CD8-positive, alpha-beta memory T cell (primary cell): ENCODE data around the gene EFNA5. TPM values are rescaled to one million over a fixed set of nuclear protein-coding genes. Genes with fewer than 3 reads are reported as not detected.
"Not testable (repeated sequence)": the region's sequence is repeated elsewhere in the genome, so short reads cannot be mapped to it uniquely, and the experiment has no call there.

Source experiments
- CTCF ChIA-PET: fragments of 350-600 bp; sonication (Branson Sonifier 250); formaldehyde crosslinking; loops from one replicate; lab custom pipeline; 2021; ENCODE audit warnings: antibody characterized with exemption; lab: Charles Lee
- POLR2A ChIA-PET: fragments of 350-600 bp; sonication (Branson Sonifier 250); formaldehyde crosslinking; loops from one replicate; lab custom pipeline; 2021; ENCODE audit warnings: antibody characterized with exemption; lab: Charles Lee
- DNase-seq, 5 donors: peaks; one replicate each; pipeline versions ENCODE4 v3.0.0 to v3.0.0-alpha.2; 2020 to 2022; ENCODE audit warnings: mixed read lengths in 1 of 5
- H3K27ac ChIP-seq: one replicate; pipeline ENCODE4 v1.7.0; 2013; ENCODE audit warnings: low read depth, mild to moderate bottlenecking, low read length, moderate library complexity
- H3K27me3 ChIP-seq: 2 replicates; pipeline ENCODE4 v1.7.0; 2013; ENCODE audit warnings: low read length, mild to moderate bottlenecking; ENCODE audit not compliant: insufficient read depth, poor library complexity, severe bottlenecking
- H3K36me3 ChIP-seq: 2 replicates; pipeline ENCODE4 v1.7.0; 2013; ENCODE audit warnings: mild to moderate bottlenecking, low read length, moderate library complexity; ENCODE audit not compliant: insufficient read depth
- H3K4me1 ChIP-seq: 2 replicates; pipeline ENCODE4 v1.7.0; 2013; ENCODE audit warnings: mild to moderate bottlenecking, low read length, moderate library complexity; ENCODE audit not compliant: insufficient read depth
- H3K4me3 ChIP-seq: 2 replicates; pipeline ENCODE4 v1.7.0; 2013; ENCODE audit warnings: mild to moderate bottlenecking, low read length
- H3K9me3 ChIP-seq: 2 replicates; pipeline ENCODE4 v1.7.0; 2013; ENCODE audit warnings: mild to moderate bottlenecking, low read length
- H3K27ac Mint-ChIP-seq, 8 donors: one replicate each; pipeline ENCODE4 v1.8.0; 2020 to 2021; ENCODE audit warnings: mixed read lengths in 8 of 8, mild to moderate bottlenecking in 6 of 8, inconsistent platforms in 3 of 8, moderate library complexity in 3 of 8
- H3K27me3 Mint-ChIP-seq, 2 donors: one replicate each; pipeline ENCODE4 v1.8.0; 2020 to 2021; ENCODE audit warnings: mixed read lengths in 2 of 2, mild to moderate bottlenecking in 1 of 2, moderate library complexity in 1 of 2
- H3K36me3 Mint-ChIP-seq, 3 donors: one replicate each; pipeline ENCODE4 v1.8.0; 2020 to 2021; ENCODE audit warnings: mixed read lengths in 3 of 3, inconsistent platforms in 1 of 3, mild to moderate bottlenecking in 1 of 3
- H3K4me1 Mint-ChIP-seq, 3 donors: one replicate each; pipeline ENCODE4 v1.8.0; 2020 to 2021; ENCODE audit warnings: mixed read lengths in 3 of 3, inconsistent platforms in 1 of 3, mild to moderate bottlenecking in 1 of 3
- H3K4me3 Mint-ChIP-seq, 7 donors: one replicate each; pipeline ENCODE4 v1.8.0; 2020 to 2021; ENCODE audit warnings: mixed read lengths in 7 of 7, mild to moderate bottlenecking in 6 of 7, moderate library complexity in 4 of 7, inconsistent platforms in 2 of 7
- H3K9me3 Mint-ChIP-seq, 5 donors: one replicate each; pipeline ENCODE4 v1.8.0; 2020 to 2022; ENCODE audit warnings: mixed read lengths in 5 of 5, mild to moderate bottlenecking in 3 of 5, moderate library complexity in 2 of 5, inconsistent platforms in 1 of 5
- polyA plus RNA-seq: library from polyadenylated mRNA; unstranded; fragments of 300-500 nt; fragmentation: Illumina TruSeq; gene quantifications from one replicate; pipeline ENCODE4 v1.2.3, GENCODE V29; 2021
- total RNA-seq, 2 experiments: library from RNA; stranded (reverse); gene quantifications; one replicate each; pipeline ENCODE4 v1.2.3, GENCODE V29; 2021

The EFNA5 gene
- total and polyA plus RNA-seq, 3 experiments from 2014 or later = 0.21 TPM; not detected in 2

GRCh38 chr5:107455111-107455544, 215.6 kb downstream of the EFNA5 start:
- Histone ChIP-seq H3K27me3 (no peaks in the 10 kb centered on the region), H3K9me3 (no peaks in the 10 kb centered on the region), H3K36me3 (no peaks in the 10 kb centered on the region), H3K27ac (no peak overlapping the region), H3K4me3 (no peak overlapping the region), H3K4me1 (no peaks in the 10 kb centered on the region)
- no peak for DNase-seq
- H3K27ac Mint-ChIP-seq = no peak overlapping the region
- H3K4me1 Mint-ChIP-seq = peaks cover 0 to 5% (median 1%) of the 10 kb centered on the region in 3 donors
- H3K27me3 Mint-ChIP-seq = no peaks in the 10 kb centered on the region
- H3K36me3 Mint-ChIP-seq = peaks cover 0 to 4% (median 0%) of the 10 kb centered on the region in 3 donors
- H3K4me3 Mint-ChIP-seq = no peak overlapping the region
- POLR2A ChIA-PET = no interaction called here
- CTCF ChIA-PET = interaction anchor here (0.9 kb wide), 1 partner anchor 117 kb away, joined by 3 read pairs; no protein-coding TSS in a partner anchor
- no peaks in the 10 kb centered on the region for H3K9me3 Mint-ChIP-seq

- H3K36me3 ChIP-seq, H3K9me3 Mint-ChIP-seq, H3K27me3 ChIP-seq, H3K4me3 ChIP-seq, H3K27ac ChIP-seq, DNase-seq, H3K4me3 Mint-ChIP-seq, H3K36me3 Mint-ChIP-seq, H3K4me1 ChIP-seq, POLR2A ChIA-PET, H3K9me3 ChIP-seq, H3K27me3 Mint-ChIP-seq: not testable (repeated sequence)
- Mint-ChIP-seq H3K27ac (peak overlapping the region in 1 of 8 donors; percentile 20), H3K4me1 (peaks cover 0 to 13% (median 1%) of the 10 kb centered on the region in 3 donors)
- CTCF ChIA-PET = interaction anchor here (1.2 to 1.5 kb wide), 3 partner anchors 9 to 120 kb away, joined by 3 read pairs; no protein-coding TSS in a partner anchor
These were observed 218.9 kb downstream of the EFNA5 start for GRCh38 chr5:107451827-107452226.

GRCh38 chr5:107451028-107451427, 219.7 kb downstream of the EFNA5 start:
- Histone ChIP-seq H3K9me3 (no peaks in the 10 kb centered on the region), H3K4me3 (no peak overlapping the region), H3K4me1 (no peaks in the 10 kb centered on the region), H3K27me3 (no peaks in the 10 kb centered on the region), H3K36me3 (no peaks in the 10 kb centered on the region), H3K27ac (no peak overlapping the region)
- no peak for DNase-seq
- H3K4me3 Mint-ChIP-seq = no peak overlapping the region
- CTCF ChIA-PET = no interaction called here
- H3K27ac Mint-ChIP-seq = no peak overlapping the region
- POLR2A ChIA-PET = no interaction called here
- peaks cover 0 to 4% (median 0%) of the 10 kb centered on the region in 3 donors for H3K36me3 Mint-ChIP-seq
- H3K9me3 Mint-ChIP-seq = no peaks in the 10 kb centered on the region
- H3K27me3 Mint-ChIP-seq = peaks cover under 1 to 2% of the 10 kb centered on the region in 2 donors
- H3K4me1 Mint-ChIP-seq = peaks cover 0 to 8% (median 0%) of the 10 kb centered on the region in 3 donors

- Mint-ChIP-seq H3K36me3 (peaks cover 0 to 4% (median 0%) of the 10 kb centered on the region in 3 donors), H3K27ac (peak overlapping the region in 1 of 8 donors; percentile 77), H3K27me3 (peaks cover 2 to 4% of the 10 kb centered on the region in 2 donors), H3K9me3 (no peaks in the 10 kb centered on the region), H3K4me1 (peaks cover 0 to 8% (median 0%) of the 10 kb centered on the region in 3 donors), H3K4me3 (no peak overlapping the region)
- Histone ChIP-seq H3K27me3 (no peaks in the 10 kb centered on the region), H3K4me1 (no peaks in the 10 kb centered on the region), H3K36me3 (no peaks in the 10 kb centered on the region), H3K9me3 (no peaks in the 10 kb centered on the region), H3K27ac (no peak overlapping the region), H3K4me3 (no peak overlapping the region)
- POLR2A ChIA-PET = no interaction called here
- CTCF ChIA-PET = no interaction called here
- DNase-seq = no peak
These were observed 220.2 kb downstream of the EFNA5 start for GRCh38 chr5:107450531-107450930.

GRCh38 chr5:107449369-107449768, 221.4 kb downstream of the EFNA5 start:
- Histone ChIP-seq H3K27me3 (no peaks in the 10 kb centered on the region), H3K27ac (no peak overlapping the region), H3K36me3 (no peaks in the 10 kb centered on the region), H3K9me3 (no peaks in the 10 kb centered on the region), H3K4me1 (no peaks in the 10 kb centered on the region), H3K4me3 (no peak overlapping the region)
- no peak overlapping the region for H3K4me3 Mint-ChIP-seq
- peaks cover 0 to 4% (median 0%) of the 10 kb centered on the region in 3 donors for H3K36me3 Mint-ChIP-seq
- peaks cover 0 to 8% (median 0%) of the 10 kb centered on the region in 3 donors for H3K4me1 Mint-ChIP-seq
- no peak overlapping the region for H3K27ac Mint-ChIP-seq
- peaks cover 2 to 4% of the 10 kb centered on the region in 2 donors for H3K27me3 Mint-ChIP-seq
- ChIA-PET CTCF (no interaction called here), POLR2A (no interaction called here)
- DNase-seq = no peak
- no peaks in the 10 kb centered on the region for H3K9me3 Mint-ChIP-seq

GRCh38 chr5:107447587-107447986, 223.2 kb downstream of the EFNA5 start:
- H3K4me1 ChIP-seq = no peaks in the 10 kb centered on the region
- ChIA-PET POLR2A (no interaction called here), CTCF (no interaction called here)
- Mint-ChIP-seq H3K9me3 (no peaks in the 10 kb centered on the region), H3K4me3 (no peak overlapping the region), H3K27me3 (peaks cover 2 to 7% of the 10 kb centered on the region in 2 donors), H3K27ac (no peak overlapping the region), H3K36me3 (peaks cover 0 to 4% (median 0%) of the 10 kb centered on the region in 3 donors), H3K4me1 (peaks cover 0 to 8% (median 0%) of the 10 kb centered on the region in 3 donors)
- no peaks in the 10 kb centered on the region for H3K9me3 ChIP-seq
- no peak for DNase-seq
- no peak overlapping the region for H3K27ac ChIP-seq
- H3K36me3 ChIP-seq = no peaks in the 10 kb centered on the region
- no peaks in the 10 kb centered on the region for H3K27me3 ChIP-seq
- no peak overlapping the region for H3K4me3 ChIP-seq

GRCh38 chr5:107446972-107447371, 223.8 kb downstream of the EFNA5 start:
- H3K9me3 ChIP-seq = no peaks in the 10 kb centered on the region
- peaks cover 4 to 7% of the 10 kb centered on the region in 2 donors for H3K27me3 Mint-ChIP-seq
- DNase-seq = no peak
- H3K4me1 ChIP-seq = no peaks in the 10 kb centered on the region
- peaks cover 0 to 4% (median 0%) of the 10 kb centered on the region in 3 donors for H3K36me3 Mint-ChIP-seq
- H3K27ac Mint-ChIP-seq = no peak overlapping the region
- H3K9me3 Mint-ChIP-seq = no peaks in the 10 kb centered on the region
- POLR2A ChIA-PET = no interaction called here
- no peak overlapping the region for H3K4me3 ChIP-seq
- CTCF ChIA-PET = no interaction called here
- H3K27me3 ChIP-seq = no peaks in the 10 kb centered on the region
- H3K4me1 Mint-ChIP-seq = peaks cover 0 to 8% (median 0%) of the 10 kb centered on the region in 3 donors
- H3K36me3 ChIP-seq = no peaks in the 10 kb centered on the region
- no peak overlapping the region for H3K4me3 Mint-ChIP-seq
- no peak overlapping the region for H3K27ac ChIP-seq

- Histone ChIP-seq H3K27me3 (no peaks in the 10 kb centered on the region), H3K9me3 (no peaks in the 10 kb centered on the region), H3K36me3 (no peaks in the 10 kb centered on the region), H3K4me3 (no peak overlapping the region), H3K4me1 (no peaks in the 10 kb centered on the region), H3K27ac (no peak overlapping the region)
- POLR2A ChIA-PET = no interaction called here
- Mint-ChIP-seq H3K4me1 (peaks cover 0 to 4% (median 0%) of the 10 kb centered on the region in 3 donors), H3K36me3 (no peaks in the 10 kb centered on the region), H3K27me3 (peaks cover 4 to 7% of the 10 kb centered on the region in 2 donors), H3K9me3 (peaks cover 0 to 3% (median 0%) of the 10 kb centered on the region in 5 donors), H3K27ac (no peak overlapping the region), H3K4me3 (no peak overlapping the region)
- no peak for DNase-seq
- CTCF ChIA-PET = no interaction called here
These were observed 226.4 kb downstream of the EFNA5 start for GRCh38 chr5:107444300-107444699.
